GM18858 (cell line): ENCODE measurements around the gene RIMKLB.

Source experiments
- ATAC-seq: cut with Tn5 transposase; IDR thresholded peaks from one replicate; pipeline ENCODE4 v1.9.1; 2021; ENCODE audit not compliant: unreplicated experiment

RIMKLB gene

GRCh38 chr12:8697476-8698131, at the start of gene RIMKLB:
Gene RIMKLB (plus strand): TSS chr12:8697991. CDS start chr12:8713867, 15,876 bp downstream.
- ATAC-seq: peak; percentile 64

- ATAC-seq: peak; percentile 71
Measured at GRCh38 chr12:8648576-8649205, 49.1 kb upstream of the RIMKLB start.

GRCh38 chr12:8655421-8655820, 42.4 kb upstream of the RIMKLB start:
- no peak for ATAC-seq

- ATAC-seq: no peak
Measured at GRCh38 chr12:8658346-8658745, 39.4 kb upstream of the RIMKLB start.

GRCh38 chr12:8661016-8661415, 36.8 kb upstream of the RIMKLB start:
- ATAC-seq: no peak

- ATAC-seq: no peak
Measured at GRCh38 chr12:8661751-8662150, 36.0 kb upstream of the RIMKLB start.

GRCh38 chr12:8662593-8662992, 35.2 kb upstream of the RIMKLB start, which contains the start of gene MFAP5:
Gene MFAP5 (minus strand): TSS chr12:8662826. CDS start chr12:8662104, 722 bp downstream.
- no peak for ATAC-seq

- ATAC-seq: no peak
Measured at GRCh38 chr12:8664228-8664913, 33.4 kb upstream of the RIMKLB start.

- ATAC-seq: no peak
Measured at GRCh38 chr12:8665759-8666158, 32.0 kb upstream of the RIMKLB start.

GRCh38 chr12:8667270-8667669, 30.5 kb upstream of the RIMKLB start:
- no peak for ATAC-seq

- ATAC-seq: no peak
Measured at GRCh38 chr12:8668441-8668840, 29.4 kb upstream of the RIMKLB start.

- ATAC-seq: no peak
Measured at GRCh38 chr12:8672381-8672780, 25.4 kb upstream of the RIMKLB start.

GRCh38 chr12:8675591-8676036, 22.2 kb upstream of the RIMKLB start:
- no peak for ATAC-seq

GRCh38 chr12:8676651-8677050, 21.1 kb upstream of the RIMKLB start:
- ATAC-seq: no peak

- ATAC-seq: no peak
Measured at GRCh38 chr12:8677362-8677761, 20.4 kb upstream of the RIMKLB start.

- no peak for ATAC-seq
Measured at GRCh38 chr12:8678661-8679111, 19.1 kb upstream of the RIMKLB start.

- no peak for ATAC-seq
Measured at GRCh38 chr12:8680533-8680932, 17.3 kb upstream of the RIMKLB start.

- ATAC-seq: no peak
Measured at GRCh38 chr12:8681129-8681884, 16.5 kb upstream of the RIMKLB start.

- no peak for ATAC-seq
Measured at GRCh38 chr12:8685051-8685450, 12.7 kb upstream of the RIMKLB start.

GRCh38 chr12:8687846-8688601, 9.8 kb upstream of the RIMKLB start:
- no peak for ATAC-seq
